GM19455 (cell line): ENCODE data around the gene NAIF1.
"Not testable (repeated sequence)": the region's sequence is repeated elsewhere in the genome, so short reads cannot be mapped to it uniquely, and the experiment has no call there.

ENCODE experiments used
- ATAC-seq: cut with Tn5 transposase; IDR thresholded peaks from one replicate; pipeline ENCODE4 v1.9.1; 2021; ENCODE audit not compliant: unreplicated experiment

Gene NAIF1

DNA sequence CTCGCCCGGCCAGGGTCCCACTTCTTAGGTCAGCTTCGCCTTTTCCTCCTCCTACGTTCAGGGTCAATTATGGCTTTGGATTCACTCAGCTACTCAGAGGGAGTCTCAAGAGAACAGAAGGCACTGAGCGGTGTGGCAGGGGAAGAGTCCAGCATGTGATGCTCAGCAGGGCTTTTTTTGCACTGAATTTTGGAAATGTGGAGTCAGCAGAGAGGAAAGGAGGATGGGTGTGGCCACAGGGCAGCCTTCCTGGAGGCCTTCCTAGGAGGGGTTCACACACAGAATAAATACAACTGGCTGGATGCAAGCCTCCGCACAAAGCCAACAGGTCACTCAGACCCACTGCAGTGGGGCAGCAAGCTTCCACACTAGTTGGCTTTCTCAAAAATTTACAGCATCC lies 4.8 kb downstream of the NAIF1 start:
- no peak for ATAC-seq

DNA sequence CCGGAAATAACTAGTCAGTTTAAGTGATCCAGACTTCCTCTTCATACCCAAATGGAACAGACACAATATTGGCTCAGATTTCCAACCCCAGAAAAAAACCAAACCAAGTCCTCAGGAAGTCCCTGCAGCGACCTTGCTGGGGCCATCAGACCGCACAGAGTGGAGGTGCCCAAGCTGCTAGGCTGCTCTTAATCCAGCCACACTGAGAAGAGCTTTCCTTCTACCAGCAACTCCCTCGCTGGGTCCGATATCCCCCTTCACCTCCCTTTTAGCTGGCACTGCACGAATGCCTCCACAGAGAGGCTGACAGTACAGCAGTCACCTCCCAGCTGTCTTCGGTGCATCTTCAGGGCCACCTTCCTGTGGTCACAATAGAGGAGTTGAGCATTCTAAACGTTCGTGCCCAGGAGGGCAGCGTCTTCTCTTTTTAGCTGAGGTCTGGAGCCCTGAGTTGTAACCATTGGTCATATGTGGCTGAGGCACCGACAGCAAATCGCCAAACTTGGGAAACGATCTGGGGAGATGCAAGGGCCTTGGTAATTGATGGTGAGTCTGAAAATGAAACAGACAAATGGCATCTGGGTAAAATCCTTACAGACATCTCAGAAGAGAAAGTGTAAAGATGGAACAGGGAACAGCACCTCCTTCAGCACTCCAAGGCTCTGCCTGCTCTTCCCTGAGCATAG lies 5.7 kb downstream of the NAIF1 start:
- ATAC-seq, result no peak

DNA sequence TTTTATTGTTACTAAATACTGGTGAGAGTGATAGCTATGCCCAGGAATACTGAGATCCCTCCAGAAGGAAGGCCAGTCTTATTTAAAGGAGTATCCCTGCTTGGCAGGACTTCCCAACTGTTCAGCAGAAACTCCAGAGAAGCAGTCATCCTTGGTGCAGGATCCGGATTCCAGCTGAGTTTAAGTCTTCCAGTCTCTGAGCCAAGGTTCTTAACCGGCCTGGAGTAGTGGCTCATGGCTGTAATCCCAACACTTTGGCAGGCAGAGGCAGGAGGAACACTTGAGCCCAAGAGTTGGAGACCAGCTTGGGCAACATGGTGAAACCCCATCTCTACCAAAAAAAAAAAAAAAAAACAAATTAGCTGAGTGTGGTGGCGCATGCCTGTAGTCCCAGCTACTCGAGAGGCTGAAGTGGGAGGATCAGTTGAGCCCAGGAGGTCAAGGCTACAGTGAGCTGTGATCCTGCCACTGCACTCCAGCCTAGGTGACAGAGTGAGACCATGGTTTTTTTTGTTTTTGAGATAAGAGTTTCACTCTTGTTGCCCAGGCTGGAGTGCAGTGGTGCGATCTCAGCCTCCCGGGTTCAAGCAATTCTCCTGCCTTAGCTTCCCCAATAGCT lies 7.6 kb downstream of the NAIF1 start:
- ATAC-seq, result no peak

DNA sequence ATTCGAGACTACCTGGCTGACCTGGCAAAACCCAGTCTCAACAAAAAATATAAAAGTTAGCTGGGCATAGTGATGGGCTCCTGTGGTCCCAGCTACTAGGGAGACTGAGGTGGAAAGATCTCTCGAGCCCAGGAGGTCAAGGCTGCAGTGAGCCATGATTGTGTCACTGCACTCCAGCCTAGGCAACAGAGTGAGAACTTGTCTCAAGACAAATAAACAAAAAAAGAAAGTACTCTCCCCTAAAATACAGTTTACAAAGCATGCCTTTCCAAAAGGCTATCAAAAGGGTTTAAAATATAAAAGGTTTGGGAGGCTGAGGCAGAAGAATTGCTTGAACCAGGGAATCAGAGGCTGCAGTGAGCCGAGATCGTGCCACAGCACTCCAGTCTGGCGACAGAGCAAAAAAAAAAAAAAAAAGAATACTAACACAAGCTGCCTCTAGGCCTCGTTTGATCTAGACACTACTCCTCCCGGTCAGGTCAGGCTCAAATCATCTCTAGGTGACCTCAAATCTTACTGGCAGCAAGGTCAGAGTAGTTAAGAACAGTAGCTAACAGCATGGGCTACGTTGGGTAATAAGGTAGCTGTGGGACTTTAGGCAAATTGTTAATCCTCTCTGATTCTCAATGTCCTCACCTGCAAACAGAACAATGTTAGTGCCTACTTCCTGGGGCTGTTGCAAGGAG lies 9.3 kb downstream of the NAIF1 start:
- no peak for ATAC-seq

DNA sequence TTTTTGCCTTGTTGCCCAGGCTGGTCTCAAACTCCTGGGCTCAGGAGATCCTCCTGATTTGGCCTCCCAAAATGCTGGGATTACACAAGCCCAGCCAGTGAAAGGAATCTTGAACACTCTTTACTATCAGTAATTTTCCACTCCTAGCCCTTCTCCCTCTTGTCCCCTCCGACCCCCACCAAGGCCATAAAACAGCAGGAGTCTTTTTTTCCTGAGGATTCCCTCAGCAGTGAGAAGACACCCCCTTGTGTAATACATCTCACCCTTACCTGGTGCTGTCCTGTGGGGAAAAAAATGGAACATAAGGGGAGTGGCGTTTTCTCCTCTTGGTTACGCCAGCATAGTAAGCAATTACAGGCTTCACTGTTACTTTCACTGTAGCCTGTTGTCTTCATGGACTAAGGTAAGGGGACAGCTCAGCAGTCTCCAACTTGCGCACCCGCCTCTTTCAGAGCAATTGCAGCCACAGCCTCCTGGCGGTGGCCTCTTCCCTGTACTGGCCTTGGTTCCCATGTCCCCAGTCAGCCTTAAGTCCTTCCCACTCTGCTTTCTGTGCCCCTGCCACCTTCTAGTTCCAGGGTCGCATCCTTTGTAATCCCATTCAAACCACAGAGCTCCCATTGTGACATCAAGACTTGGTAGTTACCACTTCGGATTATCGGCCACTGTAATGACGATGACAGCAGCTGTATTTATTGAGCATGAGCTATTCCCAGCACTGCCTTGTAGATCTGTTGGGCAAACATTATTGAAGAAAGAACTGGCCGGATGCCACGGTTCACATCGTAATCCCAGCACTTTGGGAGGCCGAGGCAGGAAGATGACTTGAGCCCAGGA lies 10.0 kb downstream of the NAIF1 start:
- ATAC-seq, result no peak

DNA sequence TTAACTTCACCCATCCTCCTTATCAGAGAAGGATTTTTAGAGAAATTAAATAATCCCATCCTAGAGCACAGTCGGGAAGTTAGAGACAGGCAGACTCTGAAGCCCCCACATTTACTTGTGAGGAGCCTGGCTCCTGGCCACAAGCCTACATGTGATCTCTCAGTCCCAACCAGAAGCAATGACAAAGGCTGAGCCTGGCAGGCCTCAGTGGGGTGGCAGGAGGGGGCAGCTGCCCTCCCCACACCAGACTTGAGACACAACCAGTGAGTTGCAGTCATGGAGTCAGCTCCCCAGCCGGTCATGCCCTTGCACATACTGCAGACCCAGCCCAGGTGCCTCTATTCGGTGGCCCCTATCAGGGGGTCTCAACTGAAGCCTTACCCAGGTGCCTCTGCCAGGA lies 11.0 kb downstream of the NAIF1 start:
- ATAC-seq, result no peak

DNA sequence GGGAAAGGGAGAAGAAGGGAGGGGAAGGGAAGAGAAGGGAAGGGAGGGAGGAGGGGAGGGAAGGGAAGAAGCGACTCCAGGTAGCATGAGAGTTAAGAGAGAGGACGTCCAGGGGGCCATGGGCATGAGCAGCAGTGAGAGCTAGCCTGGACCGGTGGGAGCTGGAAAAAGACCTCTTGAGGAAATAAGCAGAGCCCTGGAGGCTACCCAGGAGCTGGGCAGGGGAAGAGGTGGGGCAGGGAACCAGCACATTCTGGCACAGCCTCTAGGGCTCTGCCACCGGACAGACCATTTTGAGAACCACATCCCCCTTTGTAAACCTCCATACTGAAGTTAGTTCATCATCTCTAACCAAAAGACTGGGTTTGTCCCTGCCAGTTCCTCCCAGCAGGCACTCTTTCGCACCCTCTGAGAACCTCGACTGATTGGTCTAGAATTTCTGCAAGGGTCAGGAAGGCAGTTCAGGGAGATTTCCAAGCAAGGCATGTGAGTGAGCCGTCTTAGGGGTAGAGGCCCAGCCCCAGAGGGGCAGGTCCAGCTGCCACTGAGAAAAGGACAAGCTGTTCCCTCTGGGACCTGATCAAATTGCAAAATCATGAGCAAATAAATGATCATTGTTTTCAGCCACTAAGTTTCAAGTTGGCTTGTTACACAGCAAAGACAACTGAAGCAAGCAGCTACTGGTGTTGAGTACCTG lies 11.6 kb downstream of the NAIF1 start:
- ATAC-seq, result no peak

DNA sequence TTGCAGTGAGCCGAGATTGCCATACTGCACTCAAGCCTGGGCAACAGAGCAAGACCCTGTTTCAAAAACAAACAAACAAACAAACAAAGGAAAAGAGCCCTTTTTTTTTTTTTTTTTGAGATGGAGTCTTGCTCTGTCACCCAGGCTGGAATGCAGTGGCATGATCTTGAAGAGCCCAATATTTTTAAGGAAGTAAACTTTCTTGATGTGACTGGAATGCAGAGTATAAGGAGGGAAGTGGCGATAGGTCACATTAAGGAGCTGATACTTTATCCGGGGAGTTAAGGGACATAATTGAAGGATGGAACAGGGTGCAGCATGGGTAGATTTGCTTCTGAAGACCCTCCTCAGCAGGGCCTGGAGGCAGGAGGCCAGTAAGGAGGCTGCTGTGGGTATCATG lies 13.0 kb downstream of the NAIF1 start:
- ATAC-seq, result no peak

DNA sequence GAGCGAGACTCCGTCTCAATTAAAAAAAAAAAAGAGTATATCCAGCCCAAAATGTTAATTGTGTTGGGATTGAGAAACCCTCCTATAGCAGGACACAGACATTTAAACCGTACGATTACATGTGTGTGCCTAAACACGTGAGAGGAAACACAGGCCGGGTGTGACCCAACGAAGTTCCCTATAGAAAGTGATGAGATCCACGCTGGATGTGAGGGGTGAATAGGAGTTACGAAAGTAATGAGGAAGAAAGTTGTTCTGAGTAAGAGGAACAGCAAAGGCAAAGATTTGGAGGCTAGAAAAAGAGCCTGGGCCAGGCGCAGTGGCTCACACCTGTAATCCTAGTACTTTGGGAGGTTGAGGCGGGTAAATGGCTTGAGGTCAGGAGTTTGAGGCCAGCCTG lies 13.6 kb downstream of the NAIF1 start:
- ATAC-seq, result no peak

DNA sequence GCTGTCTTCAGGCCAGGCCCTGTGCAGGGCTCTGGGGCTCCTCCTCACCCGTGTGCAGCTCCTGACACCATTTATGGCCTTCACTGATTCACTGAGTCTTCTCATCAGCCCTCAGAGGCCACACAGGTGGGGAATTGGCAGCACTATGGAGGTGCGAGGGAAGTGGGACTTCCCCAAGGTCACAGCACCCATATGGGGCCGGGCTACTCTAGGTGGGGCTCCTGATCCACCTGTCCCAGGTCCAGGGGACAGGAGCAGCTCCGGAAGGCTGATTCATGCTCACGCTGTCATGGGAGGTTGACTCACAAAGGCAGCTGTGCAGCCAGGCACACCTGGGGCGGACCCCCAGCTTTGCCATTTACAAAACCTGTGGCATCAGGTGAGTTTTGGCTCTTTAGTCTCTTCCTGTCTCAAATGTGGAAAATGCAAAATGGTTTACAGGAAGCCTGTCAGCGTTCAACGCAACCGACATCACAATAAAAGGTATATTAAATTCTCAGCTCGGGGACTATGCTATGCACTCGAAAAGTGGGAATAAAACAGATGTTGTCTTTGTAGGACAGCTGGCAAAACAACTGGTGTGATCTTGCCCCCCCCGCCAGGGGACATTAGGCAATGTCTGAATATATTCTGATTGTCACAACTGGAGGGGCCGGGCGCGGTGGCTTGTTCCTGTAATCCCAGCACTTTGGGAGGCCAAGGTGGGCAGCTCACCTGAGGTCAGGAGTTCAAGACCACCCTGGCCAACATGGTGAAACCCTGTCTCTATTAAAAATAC lies 15.0 kb downstream of the NAIF1 start:
- no peak for ATAC-seq

DNA sequence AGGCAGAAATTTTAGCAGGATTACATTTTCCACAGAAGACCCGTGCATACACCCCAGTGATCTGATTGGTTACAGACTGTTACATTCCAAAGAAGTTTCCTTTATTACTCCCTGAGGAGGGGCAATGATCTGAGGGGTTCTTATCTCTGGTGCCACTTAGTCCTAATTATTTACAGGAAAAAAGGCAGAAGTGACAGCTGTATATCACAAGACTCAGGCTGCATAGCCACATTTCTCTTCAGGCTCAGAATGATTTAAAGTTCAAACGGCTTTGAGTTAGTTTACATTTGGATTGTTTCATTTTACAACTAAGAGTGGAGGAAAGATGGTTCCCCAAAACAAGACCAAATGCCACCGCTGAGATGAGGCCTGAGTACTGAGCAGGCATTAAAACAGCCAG lies 17.3 kb downstream of the NAIF1 start:
- no peak for ATAC-seq

DNA sequence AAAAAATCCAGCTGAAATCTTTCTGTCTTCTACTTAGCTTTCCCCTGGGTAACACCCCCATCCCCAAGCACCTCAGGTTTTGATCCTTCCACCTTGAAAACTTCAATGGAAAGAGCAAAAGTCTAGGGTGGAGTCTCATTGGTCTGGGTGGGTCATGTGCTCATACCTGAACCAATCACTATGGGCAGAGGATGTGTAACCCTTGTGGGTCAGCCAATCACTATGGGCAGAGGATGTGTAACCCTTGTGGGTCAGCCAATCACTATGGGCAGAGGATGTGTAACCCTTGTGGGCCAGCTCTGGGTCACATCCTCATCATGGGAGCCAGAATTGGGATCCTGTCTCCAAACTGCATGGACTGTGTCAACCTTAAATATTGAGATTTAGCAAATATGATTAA lies 18.5 kb downstream of the NAIF1 start:
- no peak for ATAC-seq

DNA sequence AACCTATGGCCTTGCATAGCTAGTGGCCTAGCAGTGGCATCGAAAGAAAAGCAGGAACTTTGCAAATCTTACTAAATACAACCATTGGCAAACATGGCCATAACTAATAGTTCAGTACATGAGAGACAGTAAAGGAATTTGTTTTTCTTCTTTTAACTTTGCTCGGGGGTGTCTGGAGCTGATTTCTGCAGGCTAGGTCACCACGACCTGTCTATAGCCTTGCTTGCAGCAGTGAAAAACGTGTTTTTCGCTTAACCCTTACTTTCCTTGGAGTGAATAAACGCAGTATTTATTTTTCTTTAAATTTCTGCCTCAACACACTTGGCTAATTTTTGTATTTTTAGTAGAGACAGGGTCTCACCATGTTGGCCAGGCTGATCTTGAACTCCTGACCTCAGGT lies 19.9 kb downstream of the NAIF1 start:
- ATAC-seq, result no peak

DNA sequence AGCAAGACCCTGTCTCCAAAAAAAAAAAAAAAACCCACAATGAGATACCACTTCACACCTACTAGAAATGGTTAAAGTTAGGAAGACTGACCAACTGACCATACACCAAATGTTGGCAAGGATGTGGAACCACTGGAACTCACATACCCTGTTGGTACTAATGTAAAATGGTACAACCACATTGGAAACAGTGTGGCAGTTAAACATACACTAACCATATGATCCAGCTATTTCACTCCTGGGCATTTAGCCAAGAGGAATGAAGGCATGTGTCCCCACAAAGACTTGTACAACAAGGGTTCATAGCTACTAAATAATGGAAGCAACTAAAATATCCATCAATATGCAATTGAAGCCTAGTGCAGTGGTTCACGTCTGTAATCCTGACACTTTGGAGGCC lies 21.3 kb downstream of the NAIF1 start:
- no peak for ATAC-seq

DNA sequence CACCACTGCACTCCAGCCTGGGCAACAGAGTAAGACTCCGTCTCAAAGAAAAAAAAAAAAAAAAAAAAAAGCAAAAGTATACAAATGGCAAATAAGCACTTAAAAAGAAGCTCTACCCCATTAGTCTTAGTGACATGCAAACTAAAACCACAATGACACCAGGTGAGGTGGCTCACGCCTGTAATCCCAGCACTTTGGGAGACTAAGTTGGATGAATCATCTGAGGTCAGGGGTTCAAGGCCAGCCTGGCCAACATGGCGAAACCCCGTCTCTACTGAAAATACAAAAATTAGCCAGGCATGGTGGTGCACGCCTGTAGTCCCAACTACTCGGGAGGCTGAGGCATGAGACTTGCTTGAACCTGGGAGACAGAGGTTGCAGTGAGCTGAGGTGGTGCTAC lies 21.7 kb downstream of the NAIF1 start:
- not testable (repeated sequence) for ATAC-seq

DNA sequence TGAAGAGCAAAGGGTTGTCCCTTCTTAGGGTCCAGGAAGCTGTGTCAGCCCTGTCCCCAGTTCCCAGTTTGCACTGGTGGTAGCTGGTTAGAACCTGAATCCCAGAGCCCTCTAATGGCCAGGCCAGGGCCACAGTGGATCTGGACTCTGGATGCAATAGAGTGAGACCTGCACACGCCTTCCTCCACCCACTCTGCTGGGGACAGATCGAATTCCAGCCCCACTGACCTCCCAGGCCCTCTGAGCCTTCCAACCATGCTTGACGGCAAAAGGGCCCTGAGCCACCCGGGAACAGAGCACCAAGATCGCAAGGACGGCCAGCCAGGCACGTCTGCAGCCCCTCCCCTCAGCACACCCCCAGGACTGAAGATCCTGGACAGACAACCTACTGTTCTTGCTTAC lies 23.7 kb downstream of the NAIF1 start:
- no peak for ATAC-seq

DNA sequence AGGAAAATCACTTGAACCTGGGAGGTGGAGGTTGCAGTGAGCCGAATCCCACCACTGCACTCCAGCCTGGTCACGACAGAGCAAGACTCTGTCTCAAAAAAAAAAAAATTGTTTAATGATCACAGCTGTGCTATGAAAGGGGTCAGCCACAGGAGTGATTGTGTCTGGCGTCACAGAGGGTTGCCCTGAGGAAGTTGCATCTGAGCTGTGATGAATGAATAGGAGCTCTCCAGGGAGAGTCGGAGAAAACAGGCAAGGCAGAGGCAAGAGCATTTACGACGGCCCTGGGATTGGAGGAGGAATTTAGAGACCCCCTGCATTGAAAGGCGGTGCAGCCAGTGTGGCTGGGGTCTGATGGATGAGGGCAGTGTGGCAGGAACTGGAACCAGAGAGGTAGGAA lies 25.1 kb downstream of the NAIF1 start:
- no peak for ATAC-seq

DNA sequence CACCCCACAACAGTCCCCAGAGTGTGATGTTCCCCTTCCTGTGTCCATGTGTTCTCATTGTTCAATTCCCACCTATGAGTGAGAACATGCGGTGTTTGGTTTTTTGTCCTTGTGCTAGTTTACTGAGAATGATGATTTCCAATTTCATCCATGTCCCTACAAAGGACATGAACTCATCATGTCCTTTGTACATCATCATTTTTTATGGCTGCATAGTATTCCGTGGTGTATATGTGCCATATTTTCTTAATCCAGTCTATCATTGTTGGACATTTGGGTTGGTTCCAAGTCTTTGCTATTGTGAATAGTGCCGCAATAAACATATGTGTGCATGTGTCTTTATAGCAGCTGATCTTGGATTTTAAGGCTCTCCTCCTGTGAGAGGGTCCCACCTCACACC lies 26.3 kb downstream of the NAIF1 start:
- ATAC-seq, result not testable (repeated sequence)

DNA sequence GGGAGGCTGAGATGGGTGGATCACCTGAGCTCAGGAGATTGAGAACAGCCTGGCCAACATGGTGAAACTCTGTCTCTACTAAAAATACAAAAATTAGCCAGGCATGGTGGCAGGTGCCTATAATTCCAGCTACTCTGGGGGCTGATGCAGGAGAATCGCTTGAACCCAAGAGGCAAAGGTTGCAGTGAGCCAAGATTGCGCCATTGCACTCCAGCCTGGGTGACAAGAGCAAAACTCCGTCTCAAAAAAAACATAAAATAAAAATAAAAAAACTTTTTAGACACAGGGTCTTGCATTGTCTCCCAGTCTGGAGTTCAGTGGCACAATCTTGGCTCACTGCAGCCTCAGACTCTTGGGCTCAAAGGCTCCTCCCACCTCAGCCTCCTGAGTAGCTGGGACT lies 30.6 kb downstream of the NAIF1 start:
- not testable (repeated sequence) for ATAC-seq
